K562 (cell line): ENCODE measurements around the gene EXOC2. TPM values are rescaled to one million over a fixed set of nuclear protein-coding genes. Genes with fewer than 3 reads are reported as not detected.
A peak's percentile ranks its signal among the peaks of the same experiment; 100 is the strongest.

Experiments
- ATAC-seq: fragments of 200-7000 bp; cut with Tn5 transposase; 3 replicates; pipeline ENCODE4 v1.9.1; 2020; ENCODE audit warnings: moderate library complexity
- BruUV-seq: library from RNA; stranded (reverse); fragments of 400-500 nt; replicated peaks from 2 replicates; lab custom pipeline; 2021; lab: Mats Ljungman, UMichigan
- CTCF ChIA-PET: fragments of 300-600 bp; formaldehyde crosslinking; extraction: SDS; loops from one replicate; lab custom pipeline; 2021; ENCODE audit warnings: low intra/inter-chr PET ratio; lab: Yijun Ruan, JAX
- POLR2A ChIA-PET: fragments of 300-600, 350-650 bp; sonication (Branson Sonifier 250); formaldehyde crosslinking; extraction: SDS; loops from one replicate; lab custom pipeline; 2021; ENCODE audit warnings: antibody characterized with exemption, inconsistent platforms; lab: Yijun Ruan, JAX
- DNase-seq, 4 experiments: peaks; one replicate each; pipeline versions ENCODE4 v3.0.0 to v3.0.0-alpha.2; 2011 to 2018; ENCODE audit warnings: low spot score in 3 of 4, mixed read lengths in 3 of 4; ENCODE audit errors: extremely low read depth in 1 of 4
- FAIRE-seq: peaks from 2 replicates; lab custom pipeline; 2011; peaks lifted over from hg19 to GRCh38; lab: Jason Lieb, UNC
- H2AFZ ChIP-seq: 2 replicates; pipeline ENCODE4 v1.6.0; 2011; ENCODE audit warnings: low read depth, low read length, control low read depth, inconsistent platforms
- H3K27ac ChIP-seq: fragments of 200-600 bp; 3 replicates; pipeline ENCODE4 v1.8.0; 2011; ENCODE audit warnings: low read depth, mild to moderate bottlenecking, control low read depth, inconsistent platforms, low read length, moderate library complexity, mixed read lengths; ENCODE audit errors: extremely low read depth
- H3K27me3 ChIP-seq, 2 experiments: fragments of 300-600 bp in 1 of 2; 2 replicates in 1 of 2; 3 replicates in 1 of 2; pipeline versions ENCODE4 v1.6.0 to v1.8.0; 2011; ENCODE audit warnings: inconsistent platforms in 2 of 2, low read length in 2 of 2, mild to moderate bottlenecking in 1 of 2, mixed read lengths in 1 of 2, moderate library complexity in 1 of 2; ENCODE audit not compliant: control insufficient read depth in 2 of 2, insufficient read depth in 2 of 2
- H3K36me3 ChIP-seq: fragments of 300-600 bp; 3 replicates; pipeline ENCODE4 v1.8.0; 2011; ENCODE audit warnings: mild to moderate bottlenecking, low read length, inconsistent platforms; ENCODE audit not compliant: control insufficient read depth, insufficient read depth
- H3K4me1 ChIP-seq, 2 experiments: fragments of 200-600 bp in 1 of 2; replicated peaks in 1 of 2; 2 replicates in 1 of 2; 3 replicates in 1 of 2; pipeline versions ENCODE4 v1.5.1 to v1.8.0; 2011; ENCODE audit warnings: inconsistent platforms in 2 of 2, low read length in 2 of 2, mild to moderate bottlenecking in 1 of 2, mixed read lengths in 1 of 2, moderate library complexity in 1 of 2; ENCODE audit not compliant: control insufficient read depth in 2 of 2, insufficient read depth in 2 of 2
- H3K4me2 ChIP-seq: 2 replicates; pipeline ENCODE4 v1.6.1; 2011; ENCODE audit warnings: low read length, control low read depth, inconsistent platforms, mixed read lengths; ENCODE audit not compliant: insufficient read depth
- H3K4me3 ChIP-seq: fragments of 200-600 bp; sonication (generic), shearing (Covaris generic); 2 replicates; pipeline ENCODE4 v1.5.1; 2016; ENCODE audit warnings: control low read depth, inconsistent platforms
- H3K79me2 ChIP-seq: fragments of 200-600 bp; 3 replicates; pipeline ENCODE4 v1.8.0; 2011; ENCODE audit warnings: low read length, inconsistent platforms; ENCODE audit not compliant: control insufficient read depth, insufficient read depth
- H3K9ac ChIP-seq, 2 experiments: 2 replicates each; pipeline versions ENCODE4 v1.6.0 to v1.6.1; 2011; ENCODE audit warnings: low read depth in 2 of 2, low read length in 2 of 2, control low read depth in 1 of 2, inconsistent platforms in 1 of 2, mild to moderate bottlenecking in 1 of 2, mixed read lengths in 1 of 2; ENCODE audit not compliant: insufficient read depth in 1 of 2
- H3K9me1 ChIP-seq: one replicate; pipeline ENCODE4 v1.6.0; 2011; ENCODE audit warnings: inconsistent platforms, mild to moderate bottlenecking, low read length, moderate library complexity; ENCODE audit not compliant: control insufficient read depth, insufficient read depth
- H3K9me3 ChIP-seq: replicated peaks from 2 replicates; pipeline ENCODE4 v1.5.1; 2011; ENCODE audit warnings: low read depth, low read length, inconsistent platforms; ENCODE audit not compliant: control insufficient read depth, insufficient read depth
- H4K20me1 ChIP-seq: replicated peaks from 2 replicates; pipeline ENCODE4 v1.6.1; 2011; ENCODE audit warnings: low read length, inconsistent platforms, mixed read lengths; ENCODE audit not compliant: control insufficient read depth, insufficient read depth
- KDM1A ChIP-seq, 2 experiments: fragments of 450-650 bp; IDR thresholded peaks; 2 replicates each; pipeline ENCODE4 v1.6.1; 2016; ENCODE audit warnings: mild to moderate bottlenecking in 2 of 2
- RBM25 ChIP-seq: fragments of 200-400 bp; formaldehyde crosslinking; IDR thresholded peaks from 2 replicates; pipeline ENCODE4 v1.6.1; 2018; ENCODE audit warnings: low read length, low read depth, moderate library complexity; ENCODE audit not compliant: severe bottlenecking
- STAT5A ChIP-seq: IDR thresholded peaks from 2 replicates; pipeline ENCODE4 v1.6.1; 2012; ENCODE audit warnings: low read length, inconsistent platforms, borderline replicate concordance
- ZBTB40 ChIP-seq, 2 experiments: fragments of 450-650 bp in 1 of 2; sonication (generic) in 1 of 2; formaldehyde crosslinking in 1 of 2; IDR thresholded peaks; 2 replicates each; pipeline versions ENCODE4 v1.7.1 to v1.9.0; 2016 to 2022; ENCODE audit warnings: inconsistent platforms in 1 of 2, mild to moderate bottlenecking in 1 of 2, missing genetic modification reagents in 1 of 2
- ZNF146 ChIP-seq: IDR thresholded peaks from one replicate; pipeline ENCODE4 v1.6.1; 2018; ENCODE audit warnings: missing compliant biosample characterization; ENCODE audit not compliant: unreplicated experiment
- WGBS: fragments of 100-300 bp; shearing (Covaris generic); methylation state at CpG from one replicate; pipeline ENCODE4 v1.1.6; 2016; ENCODE audit warnings: low coverage, mixed read lengths; ENCODE audit not compliant: insufficient coverage; ENCODE audit errors: missing lambda C conversion rate; 5-methylcytosine and 5-hydroxymethylcytosine counted together
- in situ Hi-C: fragments of 300-500 bp; cut with MboI; formaldehyde crosslinking; loops from 4 replicates; pipeline ENCODE4 v1.15.0; 2018; ENCODE audit warnings: inconsistent platforms, mixed read lengths
- intact Hi-C: fragments of 100-400 bp; cut with micrococcal nuclease; formaldehyde crosslinking; loops from 2 replicates; pipeline ENCODE4 v1.14.2; 2022
- polyA plus RNA-seq, 8 experiments: library from polyadenylated mRNA; depleted of rRNA in 4 of 8; stranded (reverse) in 5 of 8; unstranded in 3 of 8; fragments of >200 nt; fragmentation: Nextera tagmentation in 2 of 8; fragmentation: Illumina TruSeq in 1 of 8; extraction: Ambion mirVana in 2 of 8; extraction: Trizol in 1 of 8; gene quantifications; 2 replicates each; pipeline versions ENCODE4 v1.2.1 to v1.2.3, GENCODE V29; 2011 to 2014; ENCODE audit warnings: inconsistent platforms in 1 of 8, missing spikeins in 1 of 8
- total RNA-seq, 7 experiments: library from RNA; depleted of rRNA in 6 of 7; stranded (reverse); fragments of >200 nt in 6 of 7; fragmentation: Illumina TruSeq in 2 of 7; extraction: Trizol in 2 of 7; gene quantifications; 2 replicates each; pipeline versions ENCODE4 v1.2.1 to v1.2.3, GENCODE V29; 2011 to 2021; ENCODE audit warnings: low replicate concordance in 1 of 7
- TF ChIP-seq, protein P1 (sequence below), 3 experiments: fragments of 200-800 bp in 1 of 3; fragments of 250-450 bp in 1 of 3; fragments of 450-650 bp in 1 of 3; sonication (Bioruptor Pico) in 1 of 3; sonication (Bioruptor generic) in 1 of 3; formaldehyde crosslinking in 1 of 3; IDR thresholded peaks; 2 replicates each; pipeline versions ENCODE4 v1.6.1 to v1.8.0; 2016 to 2022; ENCODE audit warnings: mild to moderate bottlenecking in 2 of 3, missing genetic modification characterization in 2 of 3, missing compliant biosample characterization in 1 of 3, moderate library complexity in 1 of 3

The EXOC2 gene
- total and polyA plus RNA-seq, 9 of the 15 experiments (the other 6 are each of a cell fraction or from before 2014, with no cell fraction given), result 12.2 to 30.2 (median 24.2) TPM

DNA sequence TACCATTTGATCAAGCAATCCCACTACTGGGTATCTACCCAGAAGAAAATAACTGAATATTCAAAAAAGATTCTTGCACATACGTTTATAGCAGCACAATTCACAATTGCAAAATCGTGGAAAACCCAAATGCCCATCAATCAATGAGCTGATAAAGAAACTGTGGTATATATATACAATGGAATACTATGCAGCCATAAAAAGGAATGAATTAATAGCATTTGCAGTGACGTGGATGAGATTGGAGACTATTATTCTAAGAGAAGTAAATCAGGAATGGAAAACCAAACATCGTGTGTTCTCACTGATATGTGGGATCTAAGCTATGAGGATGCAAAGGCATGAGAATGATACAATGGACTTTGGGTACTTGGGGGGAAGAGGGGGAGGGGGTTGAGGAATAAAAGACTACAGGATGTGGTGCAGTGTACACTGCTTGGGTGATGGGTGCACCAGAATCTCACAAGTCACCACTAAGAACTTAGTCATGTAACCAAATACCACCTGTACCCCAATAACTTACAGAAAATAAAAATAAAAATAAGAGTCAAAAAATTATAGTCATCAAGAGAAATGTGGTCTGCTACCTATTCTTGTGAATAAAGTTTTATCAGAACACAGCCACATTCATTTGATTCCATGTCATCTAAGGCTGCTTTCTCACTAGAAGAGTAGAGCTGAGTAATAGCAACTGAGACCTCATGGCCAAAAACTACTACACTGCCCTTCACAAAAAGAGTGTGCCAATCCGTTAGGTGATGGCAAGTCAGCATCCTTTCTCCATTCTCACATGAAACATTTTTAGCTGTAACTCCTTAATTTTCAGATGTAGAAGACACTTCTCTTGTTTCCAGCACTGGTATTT is 27.3 kb downstream of the EXOC2 start:
- BruUV-seq, result no TSS peak
- no peak for DNase-seq
- Histone ChIP-seq H3K27me3 (no peaks in the 10 kb centered on the region), H3K4me3 (no peak overlapping the region), H3K4me1 (no peaks in the 10 kb centered on the region), H3K9me3 (no peaks in the 10 kb centered on the region), H3K27ac (no peak overlapping the region), H3K36me3 (no peaks in the 10 kb centered on the region), H3K9ac (no peak overlapping the region), H3K79me2 (peaks cover 7% of the 10 kb centered on the region; the same call in 1 of the 3 replicates), H3K4me2 (no peak overlapping the region), H2AFZ (no peak overlapping the region), H3K9me1 (no peaks in the 10 kb centered on the region), H4K20me1 (no peaks in the 10 kb centered on the region; the same call in 1 of the 2 replicates)
- WGBS, result 35% methylated on average over 5 of the region's 5 CpGs
- no peak for ATAC-seq
- no peak for FAIRE-seq
- POLR2A ChIA-PET, result interaction anchor here (0.6 kb wide), 1 partner anchor 376 kb away, joined by 3 read pairs; no protein-coding TSS in a partner anchor
- in situ Hi-C loops, result no loop called here
- CTCF ChIA-PET, result no interaction called here
- intact Hi-C loops, result no loop called here
- no peak for TF ChIP-seq STAT5A
- peak; percentile 14 for TF ChIP-seq RBM25
- peak; percentile 21; the same call in 1 of the 2 replicates for TF ChIP-seq ZBTB40 (IDR thresholded peaks at IDR 0.05)
- no peak for TF ChIP-seq ZBTB40 (CRISPR knock-in tag; IDR thresholded peaks at IDR 0.05)
- 0 out of 4 replicates have a peak, but pooled peaks of 1 of the 2 experiments have one; percentile 8 for TF ChIP-seq KDM1A (IDR thresholded peaks at IDR 0.05)
- peak; percentile 56 for TF ChIP-seq ZNF146 (CRISPR knock-in tag)
- TF ChIP-seq, protein P1, sequence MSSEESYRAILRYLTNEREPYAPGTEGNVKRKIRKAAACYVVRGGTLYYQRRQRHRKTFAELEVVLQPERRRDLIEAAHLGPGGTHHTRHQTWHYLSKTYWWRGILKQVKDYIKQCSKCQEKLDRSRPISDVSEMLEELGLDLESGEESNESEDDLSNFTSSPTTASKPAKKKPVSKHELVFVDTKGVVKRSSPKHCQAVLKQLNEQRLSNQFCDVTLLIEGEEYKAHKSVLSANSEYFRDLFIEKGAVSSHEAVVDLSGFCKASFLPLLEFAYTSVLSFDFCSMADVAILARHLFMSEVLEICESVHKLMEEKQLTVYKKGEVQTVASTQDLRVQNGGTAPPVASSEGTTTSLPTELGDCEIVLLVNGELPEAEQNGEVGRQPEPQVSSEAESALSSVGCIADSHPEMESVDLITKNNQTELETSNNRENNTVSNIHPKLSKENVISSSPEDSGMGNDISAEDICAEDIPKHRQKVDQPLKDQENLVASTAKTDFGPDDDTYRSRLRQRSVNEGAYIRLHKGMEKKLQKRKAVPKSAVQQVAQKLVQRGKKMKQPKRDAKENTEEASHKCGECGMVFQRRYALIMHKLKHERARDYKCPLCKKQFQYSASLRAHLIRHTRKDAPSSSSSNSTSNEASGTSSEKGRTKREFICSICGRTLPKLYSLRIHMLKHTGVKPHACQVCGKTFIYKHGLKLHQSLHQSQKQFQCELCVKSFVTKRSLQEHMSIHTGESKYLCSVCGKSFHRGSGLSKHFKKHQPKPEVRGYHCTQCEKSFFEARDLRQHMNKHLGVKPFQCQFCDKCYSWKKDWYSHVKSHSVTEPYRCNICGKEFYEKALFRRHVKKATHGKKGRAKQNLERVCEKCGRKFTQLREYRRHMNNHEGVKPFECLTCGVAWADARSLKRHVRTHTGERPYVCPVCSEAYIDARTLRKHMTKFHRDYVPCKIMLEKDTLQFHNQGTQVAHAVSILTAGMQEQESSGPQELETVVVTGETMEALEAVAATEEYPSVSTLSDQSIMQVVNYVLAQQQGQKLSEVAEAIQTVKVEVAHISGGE (CRISPR knock-in tag; IDR thresholded peaks at IDR 0.05), result no peak
